ENCODE measurements around the gene SNAPIN.
"Not testable (repeated sequence)": the region's sequence is repeated elsewhere in the genome, so short reads cannot be mapped to it uniquely, and the experiment has no call there.

SNAPIN gene

GRCh38 chr1:153649137-153649862 lies 9.2 kb upstream of the SNAPIN start:
- no peak for DNase-seq

GRCh38 chr1:153649863-153650235 lies 8.7 kb upstream of the SNAPIN start:
- DNase-seq: no peak

DNA sequence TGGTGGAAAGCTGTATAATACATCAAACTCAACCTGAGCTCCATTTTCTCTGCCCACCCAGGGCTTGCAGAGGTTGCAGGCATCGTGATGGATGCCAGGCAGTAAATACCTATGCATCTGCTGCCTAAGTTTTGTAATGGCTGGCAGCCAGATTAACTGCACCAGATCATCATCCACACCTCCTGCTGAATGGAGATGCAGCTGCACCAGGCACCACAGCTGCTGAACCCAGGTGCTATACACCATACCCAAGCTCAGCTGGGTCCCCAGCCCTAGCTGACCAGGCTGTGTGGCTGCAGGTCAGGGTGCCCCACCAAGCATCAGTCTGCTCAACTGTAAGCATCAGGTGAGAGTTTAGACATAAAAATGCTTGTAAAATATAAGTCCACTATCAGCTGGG lies 6.7 kb upstream of the SNAPIN start:
- DNase-seq: no peak

DNA sequence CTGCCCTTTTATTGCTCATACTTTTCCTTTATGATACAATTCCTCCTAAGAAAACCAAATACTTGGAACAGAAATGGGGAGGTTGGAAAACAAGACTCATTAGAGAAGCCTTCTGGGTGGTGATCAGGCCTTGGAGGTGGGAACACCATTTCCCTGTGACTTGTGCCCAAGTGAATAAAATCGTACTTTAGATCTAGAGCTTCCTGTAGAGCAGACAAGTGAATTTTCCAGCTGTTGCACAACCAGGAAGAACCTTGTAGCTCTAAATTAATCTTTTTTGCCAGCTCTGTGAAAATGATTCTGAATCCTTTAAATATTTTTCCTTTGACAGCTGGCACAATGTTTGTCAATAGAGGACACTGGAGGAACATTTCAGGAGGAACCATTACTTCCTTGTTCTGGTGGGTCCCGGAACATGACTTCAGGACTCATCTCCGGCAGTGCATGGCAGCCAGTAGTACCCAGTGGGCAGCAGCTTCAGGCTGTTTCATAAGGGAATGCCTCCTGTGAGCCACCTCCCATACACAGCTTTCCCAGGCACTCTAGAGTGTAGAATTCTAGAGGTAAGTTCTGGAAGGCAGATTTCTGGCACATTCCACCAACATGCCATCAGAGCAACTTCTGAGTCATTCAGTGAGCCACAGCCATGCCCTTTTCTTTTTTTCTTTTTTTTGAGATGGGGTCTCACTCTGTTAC lies 5.5 kb upstream of the SNAPIN start:
- DNase-seq: no peak

GRCh38 chr1:153655333-153655732 lies 3.2 kb upstream of the SNAPIN start:
- no peak for DNase-seq

- no peak for DNase-seq
Observed at GRCh38 chr1:153659175-153659534, 652 bp downstream of the SNAPIN start.

DNA sequence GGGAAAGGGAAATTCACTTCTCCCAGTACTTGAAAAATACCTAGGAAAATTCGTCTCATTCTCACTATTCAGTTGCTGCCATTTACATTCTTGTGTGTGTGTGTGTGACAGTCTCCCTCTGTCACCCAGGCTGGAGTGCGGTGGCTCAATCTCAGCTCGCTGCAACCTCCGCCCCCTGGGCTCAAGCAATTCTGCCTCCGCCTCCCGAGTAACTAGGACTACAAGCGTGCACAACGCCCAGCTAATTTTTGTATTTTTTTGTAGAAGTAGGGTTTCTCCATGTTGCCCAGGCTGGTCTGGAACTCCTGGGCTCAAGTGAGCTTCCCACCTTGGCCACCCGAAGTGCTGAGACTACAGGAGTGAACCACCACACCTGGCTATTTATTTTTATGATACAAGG lies 1.2 kb downstream of the SNAPIN start:
- DNase-seq: no peak

- DNase-seq: no peak
Observed at GRCh38 chr1:153661111-153661708, 2.7 kb downstream of the SNAPIN start.

DNA sequence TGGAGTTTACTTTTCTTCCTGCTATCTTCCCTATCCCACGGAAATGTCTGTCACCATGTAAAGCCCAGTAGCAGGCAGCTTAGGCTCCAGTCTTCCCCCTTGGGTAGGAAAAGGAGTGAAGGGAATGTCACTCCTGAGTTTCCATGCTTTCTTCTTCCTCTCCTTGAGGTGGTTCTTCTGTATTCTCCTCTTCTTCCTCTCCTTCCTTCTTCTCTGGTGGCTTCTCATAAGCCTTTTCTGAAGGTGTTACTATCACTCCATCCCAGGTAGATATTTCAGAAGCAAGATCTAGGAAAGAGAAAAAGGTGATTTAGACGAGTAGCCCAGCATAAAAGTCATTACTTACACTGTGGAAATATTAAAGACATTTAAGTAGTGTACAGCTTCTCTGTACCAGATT lies 3.8 kb downstream of the SNAPIN start:
- no peak for DNase-seq

- DNase-seq: no peak
Observed at GRCh38 chr1:153663211-153663610, 4.7 kb downstream of the SNAPIN start.

GRCh38 chr1:153667439-153667838 lies 8.9 kb downstream of the SNAPIN start:
- DNase-seq: no peak

GRCh38 chr1:153668672-153669071 lies 10.2 kb downstream of the SNAPIN start:
- not testable (repeated sequence) for DNase-seq

- no peak for DNase-seq
Observed at GRCh38 chr1:153669606-153670005, 11.1 kb downstream of the SNAPIN start.

GRCh38 chr1:153670257-153670858 lies 11.9 kb downstream of the SNAPIN start:
- peak in 1 of 2 donors; percentile 45 for DNase-seq

- peak; percentile 96 to 97 for DNase-seq
Observed at GRCh38 chr1:153670859-153671627, 12.5 kb downstream of the SNAPIN start, which contains the start of gene ILF2. Gene ILF2 (minus strand): TSS chr1:153670993. CDS start chr1:153670922, 71 bp downstream.

DNA sequence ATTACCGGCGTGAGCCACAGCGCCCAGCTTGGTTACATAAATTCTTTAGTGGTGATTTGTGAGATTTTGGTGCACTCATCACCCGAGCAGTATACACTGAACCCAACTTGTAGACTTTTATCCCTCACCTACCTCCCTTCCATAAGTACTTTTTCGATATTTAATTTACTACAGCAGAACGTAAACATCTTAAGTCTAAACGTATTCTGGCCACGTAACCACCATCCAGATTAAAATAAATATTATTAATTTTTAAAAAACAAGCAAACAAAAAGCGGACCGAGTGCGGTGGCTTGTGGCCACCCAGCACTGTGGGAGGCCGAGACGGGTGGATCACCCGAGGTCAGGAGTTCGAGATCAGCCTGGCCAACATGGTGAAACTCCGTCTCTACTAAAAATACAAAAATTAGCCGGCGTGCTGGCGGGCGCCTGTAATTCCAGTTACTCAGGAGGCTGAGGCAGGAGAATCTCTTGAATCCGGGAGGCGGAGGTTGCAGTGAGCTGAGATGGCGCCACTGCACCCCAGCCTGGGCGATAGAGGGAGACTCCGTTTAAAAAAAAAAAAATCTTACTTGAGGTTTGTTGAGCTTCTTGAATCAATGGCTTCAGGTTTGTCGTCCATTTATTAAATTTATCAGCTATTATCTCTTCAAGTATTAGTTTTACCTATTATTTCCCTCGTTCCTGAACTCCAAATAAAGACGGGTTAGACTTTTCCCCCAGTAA lies 13.3 kb downstream of the SNAPIN start:
- DNase-seq: peak; percentile 60 to 72

DNA sequence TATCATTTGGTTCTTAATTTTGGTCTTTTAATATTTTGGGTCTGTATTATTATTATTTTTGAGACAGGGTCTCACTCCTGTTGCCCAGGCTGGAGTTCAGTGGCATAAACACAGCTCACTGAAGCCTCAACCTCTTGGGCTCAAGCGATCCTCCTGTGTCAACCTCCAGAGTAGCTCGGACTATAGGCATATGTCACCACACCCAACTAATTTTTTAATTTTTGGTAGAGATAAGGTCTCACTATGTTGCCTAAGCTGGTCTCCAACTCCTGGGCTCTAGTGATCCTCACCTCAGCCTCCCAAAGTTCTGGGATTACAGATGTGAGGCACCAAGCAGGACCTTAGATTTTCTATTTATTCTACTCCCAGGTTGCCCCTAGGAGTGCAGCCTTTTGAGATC lies 15.0 kb downstream of the SNAPIN start:
- DNase-seq: no peak

GRCh38 chr1:153677718-153678518 lies 19.4 kb downstream of the SNAPIN start:
- DNase-seq: peak; percentile 61

DNA sequence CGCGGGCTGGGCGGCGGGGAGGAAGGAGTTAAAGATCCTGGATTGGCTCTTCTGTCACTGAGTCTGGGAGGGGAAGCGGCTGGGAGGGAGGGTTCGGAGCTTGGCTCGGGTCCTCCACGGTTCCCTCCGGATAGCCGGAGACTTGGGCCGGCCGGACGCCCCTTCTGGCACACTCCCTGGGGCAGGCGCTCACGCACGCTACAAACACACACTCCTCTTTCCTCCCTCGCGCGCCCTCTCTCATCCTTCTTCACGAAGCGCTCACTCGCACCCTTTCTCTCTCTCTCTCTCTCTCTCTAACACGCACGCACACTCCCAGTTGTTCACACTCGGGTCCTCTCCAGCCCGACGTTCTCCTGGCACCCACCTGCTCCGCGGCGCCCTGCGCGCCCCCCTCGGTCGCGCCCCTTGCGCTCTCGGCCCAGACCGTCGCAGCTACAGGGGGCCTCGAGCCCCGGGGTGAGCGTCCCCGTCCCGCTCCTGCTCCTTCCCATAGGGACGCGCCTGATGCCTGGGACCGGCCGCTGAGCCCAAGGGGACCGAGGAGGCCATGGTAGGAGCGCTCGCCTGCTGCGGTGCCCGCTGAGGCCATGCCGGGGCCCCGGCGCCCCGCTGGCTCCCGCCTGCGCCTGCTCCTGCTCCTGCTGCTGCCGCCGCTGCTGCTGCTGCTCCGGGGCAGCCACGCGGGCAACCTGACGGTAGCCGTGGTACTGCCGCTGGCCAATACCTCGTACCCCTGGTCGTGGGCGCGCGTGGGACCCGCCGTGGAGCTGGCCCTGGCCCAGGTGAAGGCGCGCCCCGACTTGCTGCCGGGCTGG lies 20.2 kb downstream of the SNAPIN start, which contains the start of gene NPR1:
NPR1 (plus strand) TSS at position 170 of the 818 bp plus-strand sequence; CDS start at position 591, 421 bp downstream.
- peak in 1 of 2 donors; percentile 35 for DNase-seq

Data from stimulated activated CD4-positive, alpha-beta T cell treated with anti-CD3 and anti-CD28 coated beads, Interleukin-2, amount 100 ng/mL, for 24 hours (primary cell).